ENCODE results near the gene CCDC80.

CCDC80 gene

GRCh38 chr3:112602217-112602838, 38.6 kb downstream of the CCDC80 start:
- Histone ChIP-seq H3K4me1 (ENCODE audit: control insufficient read depth, insufficient read depth, low read length) (no peaks in the 10 kb centered on the region), H3K9me3 (ENCODE audit: control insufficient read depth, insufficient read depth, low read length) (no peaks in the 10 kb centered on the region), H3K9ac (ENCODE audit: low read depth, low read length) (no peak overlapping the region), H3K36me3 (ENCODE audit: control insufficient read depth, insufficient read depth, low read length) (no peaks in the 10 kb centered on the region), H3K27me3 (ENCODE audit: control insufficient read depth, insufficient read depth, low read length) (no peaks in the 10 kb centered on the region), H3K4me3 (ENCODE audit: low read depth, low read length) (no peak overlapping the region)

- H3K4me3 ChIP-seq (ENCODE audit: low read depth, low read length): no peak overlapping the region
- no peaks in the 10 kb centered on the region for H3K9me3 ChIP-seq (ENCODE audit: control insufficient read depth, insufficient read depth, low read length)
- no peak overlapping the region for H3K9ac ChIP-seq (ENCODE audit: low read depth, low read length)
- H3K4me1 ChIP-seq (ENCODE audit: control insufficient read depth, insufficient read depth, low read length): no peaks in the 10 kb centered on the region
- no peaks in the 10 kb centered on the region for H3K27me3 ChIP-seq (ENCODE audit: control insufficient read depth, insufficient read depth, low read length)
- no peaks in the 10 kb centered on the region for H3K36me3 ChIP-seq (ENCODE audit: control insufficient read depth, insufficient read depth, low read length)
Observed at GRCh38 chr3:112598731-112599130, 42.2 kb downstream of the CCDC80 start.

GRCh38 chr3:112597945-112598344, 43.0 kb downstream of the CCDC80 start:
- no peaks in the 10 kb centered on the region for H3K27me3 ChIP-seq (ENCODE audit: control insufficient read depth, insufficient read depth, low read length)
- no peaks in the 10 kb centered on the region for H3K9me3 ChIP-seq (ENCODE audit: control insufficient read depth, insufficient read depth, low read length)
- H3K4me3 ChIP-seq (ENCODE audit: low read depth, low read length): no peak overlapping the region
- H3K36me3 ChIP-seq (ENCODE audit: control insufficient read depth, insufficient read depth, low read length): no peaks in the 10 kb centered on the region
- H3K9ac ChIP-seq (ENCODE audit: low read depth, low read length): no peak overlapping the region
- H3K4me1 ChIP-seq (ENCODE audit: control insufficient read depth, insufficient read depth, low read length): no peaks in the 10 kb centered on the region

GRCh38 chr3:112594856-112595255, 46.1 kb downstream of the CCDC80 start:
- Histone ChIP-seq H3K4me3 (ENCODE audit: low read depth, low read length) (no peak overlapping the region), H3K9ac (ENCODE audit: low read depth, low read length) (no peak overlapping the region), H3K27me3 (ENCODE audit: control insufficient read depth, insufficient read depth, low read length) (no peaks in the 10 kb centered on the region), H3K36me3 (ENCODE audit: control insufficient read depth, insufficient read depth, low read length) (no peaks in the 10 kb centered on the region), H3K4me1 (ENCODE audit: control insufficient read depth, insufficient read depth, low read length) (peaks cover 9% of the 10 kb centered on the region), H3K9me3 (ENCODE audit: control insufficient read depth, insufficient read depth, low read length) (no peaks in the 10 kb centered on the region)

GRCh38 chr3:112593258-112593657, 47.7 kb downstream of the CCDC80 start:
- H3K4me1 ChIP-seq (ENCODE audit: control insufficient read depth, insufficient read depth, low read length): peaks cover 9% of the 10 kb centered on the region
- H3K36me3 ChIP-seq (ENCODE audit: control insufficient read depth, insufficient read depth, low read length): no peaks in the 10 kb centered on the region
- H3K4me3 ChIP-seq (ENCODE audit: low read depth, low read length): no peak overlapping the region
- H3K27me3 ChIP-seq (ENCODE audit: control insufficient read depth, insufficient read depth, low read length): no peaks in the 10 kb centered on the region
- H3K9ac ChIP-seq (ENCODE audit: low read depth, low read length): no peak overlapping the region
- no peaks in the 10 kb centered on the region for H3K9me3 ChIP-seq (ENCODE audit: control insufficient read depth, insufficient read depth, low read length)

- H3K4me1 ChIP-seq (ENCODE audit: control insufficient read depth, insufficient read depth, low read length): peaks cover 6% of the 10 kb centered on the region
- H3K9me3 ChIP-seq (ENCODE audit: control insufficient read depth, insufficient read depth, low read length): no peaks in the 10 kb centered on the region
- no peaks in the 10 kb centered on the region for H3K36me3 ChIP-seq (ENCODE audit: control insufficient read depth, insufficient read depth, low read length)
- no peak overlapping the region for H3K9ac ChIP-seq (ENCODE audit: low read depth, low read length)
- no peak overlapping the region for H3K4me3 ChIP-seq (ENCODE audit: low read depth, low read length)
- no peaks in the 10 kb centered on the region for H3K27me3 ChIP-seq (ENCODE audit: control insufficient read depth, insufficient read depth, low read length)
Observed at GRCh38 chr3:112587336-112587735, 53.6 kb downstream of the CCDC80 start.

- no peaks in the 10 kb centered on the region for H3K9me3 ChIP-seq (ENCODE audit: control insufficient read depth, insufficient read depth, low read length)
- H3K27me3 ChIP-seq (ENCODE audit: control insufficient read depth, insufficient read depth, low read length): no peaks in the 10 kb centered on the region
- H3K4me1 ChIP-seq (ENCODE audit: control insufficient read depth, insufficient read depth, low read length): no peaks in the 10 kb centered on the region
- H3K4me3 ChIP-seq (ENCODE audit: low read depth, low read length): no peak overlapping the region
- no peaks in the 10 kb centered on the region for H3K36me3 ChIP-seq (ENCODE audit: control insufficient read depth, insufficient read depth, low read length)
- no peak overlapping the region for H3K9ac ChIP-seq (ENCODE audit: low read depth, low read length)
Observed at GRCh38 chr3:112585782-112586181, 55.2 kb downstream of the CCDC80 start.

GRCh38 chr3:112583105-112583504, 57.8 kb downstream of the CCDC80 start:
- no peak overlapping the region for H3K4me3 ChIP-seq (ENCODE audit: low read depth, low read length)
- H3K36me3 ChIP-seq (ENCODE audit: control insufficient read depth, insufficient read depth, low read length): no peaks in the 10 kb centered on the region

GRCh38 chr3:112582244-112582874, 58.6 kb downstream of the CCDC80 start:
- no peak overlapping the region for H3K4me3 ChIP-seq (ENCODE audit: low read depth, low read length)
- H3K9me3 ChIP-seq (ENCODE audit: control insufficient read depth, insufficient read depth, low read length): no peaks in the 10 kb centered on the region
- no peaks in the 10 kb centered on the region for H3K4me1 ChIP-seq (ENCODE audit: control insufficient read depth, insufficient read depth, low read length)
- H3K36me3 ChIP-seq (ENCODE audit: control insufficient read depth, insufficient read depth, low read length): no peaks in the 10 kb centered on the region
- H3K27me3 ChIP-seq (ENCODE audit: control insufficient read depth, insufficient read depth, low read length): no peaks in the 10 kb centered on the region
- no peak overlapping the region for H3K9ac ChIP-seq (ENCODE audit: low read depth, low read length)

More at GRCh38 chr3:112583105-112583504, 57.8 kb downstream of the CCDC80 start:
- Histone ChIP-seq H3K27me3 (ENCODE audit: control insufficient read depth, insufficient read depth, low read length) (no peaks in the 10 kb centered on the region), H3K4me1 (ENCODE audit: control insufficient read depth, insufficient read depth, low read length) (no peaks in the 10 kb centered on the region), H3K9ac (ENCODE audit: low read depth, low read length) (no peak overlapping the region), H3K9me3 (ENCODE audit: control insufficient read depth, insufficient read depth, low read length) (no peaks in the 10 kb centered on the region)

- H3K27me3 ChIP-seq (ENCODE audit: control insufficient read depth, insufficient read depth, low read length): no peaks in the 10 kb centered on the region
- no peaks in the 10 kb centered on the region for H3K9me3 ChIP-seq (ENCODE audit: control insufficient read depth, insufficient read depth, low read length)
- H3K9ac ChIP-seq (ENCODE audit: low read depth, low read length): no peak overlapping the region
- no peaks in the 10 kb centered on the region for H3K4me1 ChIP-seq (ENCODE audit: control insufficient read depth, insufficient read depth, low read length)
- H3K4me3 ChIP-seq (ENCODE audit: low read depth, low read length): no peak overlapping the region
- H3K36me3 ChIP-seq (ENCODE audit: control insufficient read depth, insufficient read depth, low read length): no peaks in the 10 kb centered on the region
Observed at GRCh38 chr3:112579697-112580096, 61.2 kb downstream of the CCDC80 start.

- no peak overlapping the region for H3K9ac ChIP-seq (ENCODE audit: low read depth, low read length)
- H3K9me3 ChIP-seq (ENCODE audit: control insufficient read depth, insufficient read depth, low read length): no peaks in the 10 kb centered on the region
- H3K36me3 ChIP-seq (ENCODE audit: control insufficient read depth, insufficient read depth, low read length): no peaks in the 10 kb centered on the region
- no peaks in the 10 kb centered on the region for H3K4me1 ChIP-seq (ENCODE audit: control insufficient read depth, insufficient read depth, low read length)
- no peak overlapping the region for H3K4me3 ChIP-seq (ENCODE audit: low read depth, low read length)
- H3K27me3 ChIP-seq (ENCODE audit: control insufficient read depth, insufficient read depth, low read length): no peaks in the 10 kb centered on the region
Observed at GRCh38 chr3:112579232-112579631, 61.7 kb downstream of the CCDC80 start.

GRCh38 chr3:112572701-112573100, 68.2 kb downstream of the CCDC80 start:
- Histone ChIP-seq H3K27me3 (ENCODE audit: control insufficient read depth, insufficient read depth, low read length) (no peaks in the 10 kb centered on the region), H3K4me1 (ENCODE audit: control insufficient read depth, insufficient read depth, low read length) (no peaks in the 10 kb centered on the region), H3K9ac (ENCODE audit: low read depth, low read length) (no peak overlapping the region), H3K9me3 (ENCODE audit: control insufficient read depth, insufficient read depth, low read length) (no peaks in the 10 kb centered on the region), H3K36me3 (ENCODE audit: control insufficient read depth, insufficient read depth, low read length) (peaks cover 7% of the 10 kb centered on the region), H3K4me3 (ENCODE audit: low read depth, low read length) (no peak overlapping the region)
